K562 (cell line): ENCODE results near the gene STK32C. TPM values are rescaled to one million over a fixed set of nuclear protein-coding genes. Genes with fewer than 3 reads are reported as not detected.

Experiments used
- ATAC-seq: fragments of 200-7000 bp; cut with Tn5 transposase; 3 replicates; pipeline ENCODE4 v1.9.1; 2020; ENCODE audit warnings: moderate library complexity
- BruUV-seq: library from RNA; stranded (reverse); fragments of 400-500 nt; replicated peaks from 2 replicates; lab custom pipeline; 2021; lab: Mats Ljungman, UMichigan
- CTCF ChIA-PET: fragments of 300-600 bp; formaldehyde crosslinking; extraction: SDS; loops from one replicate; lab custom pipeline; 2021; ENCODE audit warnings: low intra/inter-chr PET ratio; lab: Yijun Ruan, JAX
- POLR2A ChIA-PET: fragments of 300-600, 350-650 bp; sonication (Branson Sonifier 250); formaldehyde crosslinking; extraction: SDS; loops from one replicate; lab custom pipeline; 2021; ENCODE audit warnings: antibody characterized with exemption, inconsistent platforms; lab: Yijun Ruan, JAX
- DNase-seq, 4 experiments: peaks; one replicate each; pipeline versions ENCODE4 v3.0.0 to v3.0.0-alpha.2; 2011 to 2018; ENCODE audit warnings: low spot score in 3 of 4, mixed read lengths in 3 of 4; ENCODE audit errors: extremely low read depth in 1 of 4
- FAIRE-seq: peaks from 2 replicates; lab custom pipeline; 2011; peaks lifted over from hg19 to GRCh38; lab: Jason Lieb, UNC
- H2AFZ ChIP-seq: 2 replicates; pipeline ENCODE4 v1.6.0; 2011; ENCODE audit warnings: low read depth, low read length, control low read depth, inconsistent platforms
- H3K27ac ChIP-seq: fragments of 200-600 bp; 3 replicates; pipeline ENCODE4 v1.8.0; 2011; ENCODE audit warnings: low read depth, mild to moderate bottlenecking, control low read depth, inconsistent platforms, low read length, moderate library complexity, mixed read lengths; ENCODE audit errors: extremely low read depth
- H3K27me3 ChIP-seq, 2 experiments: fragments of 300-600 bp in 1 of 2; 2 replicates in 1 of 2; 3 replicates in 1 of 2; pipeline versions ENCODE4 v1.6.0 to v1.8.0; 2011; ENCODE audit warnings: inconsistent platforms in 2 of 2, low read length in 2 of 2, mild to moderate bottlenecking in 1 of 2, mixed read lengths in 1 of 2, moderate library complexity in 1 of 2; ENCODE audit not compliant: control insufficient read depth in 2 of 2, insufficient read depth in 2 of 2
- H3K36me3 ChIP-seq: fragments of 300-600 bp; 3 replicates; pipeline ENCODE4 v1.8.0; 2011; ENCODE audit warnings: mild to moderate bottlenecking, low read length, inconsistent platforms; ENCODE audit not compliant: control insufficient read depth, insufficient read depth
- H3K4me1 ChIP-seq, 2 experiments: fragments of 200-600 bp in 1 of 2; replicated peaks in 1 of 2; 2 replicates in 1 of 2; 3 replicates in 1 of 2; pipeline versions ENCODE4 v1.5.1 to v1.8.0; 2011; ENCODE audit warnings: inconsistent platforms in 2 of 2, low read length in 2 of 2, mild to moderate bottlenecking in 1 of 2, mixed read lengths in 1 of 2, moderate library complexity in 1 of 2; ENCODE audit not compliant: control insufficient read depth in 2 of 2, insufficient read depth in 2 of 2
- H3K4me2 ChIP-seq: 2 replicates; pipeline ENCODE4 v1.6.1; 2011; ENCODE audit warnings: low read length, control low read depth, inconsistent platforms, mixed read lengths; ENCODE audit not compliant: insufficient read depth
- H3K4me3 ChIP-seq: fragments of 200-600 bp; sonication (generic), shearing (Covaris generic); 2 replicates; pipeline ENCODE4 v1.5.1; 2016; ENCODE audit warnings: control low read depth, inconsistent platforms
- H3K79me2 ChIP-seq: fragments of 200-600 bp; 3 replicates; pipeline ENCODE4 v1.8.0; 2011; ENCODE audit warnings: low read length, inconsistent platforms; ENCODE audit not compliant: control insufficient read depth, insufficient read depth
- H3K9ac ChIP-seq, 2 experiments: 2 replicates each; pipeline versions ENCODE4 v1.6.0 to v1.6.1; 2011; ENCODE audit warnings: low read depth in 2 of 2, low read length in 2 of 2, control low read depth in 1 of 2, inconsistent platforms in 1 of 2, mild to moderate bottlenecking in 1 of 2, mixed read lengths in 1 of 2; ENCODE audit not compliant: insufficient read depth in 1 of 2
- H3K9me1 ChIP-seq: one replicate; pipeline ENCODE4 v1.6.0; 2011; ENCODE audit warnings: inconsistent platforms, mild to moderate bottlenecking, low read length, moderate library complexity; ENCODE audit not compliant: control insufficient read depth, insufficient read depth
- H3K9me3 ChIP-seq: replicated peaks from 2 replicates; pipeline ENCODE4 v1.5.1; 2011; ENCODE audit warnings: low read depth, low read length, inconsistent platforms; ENCODE audit not compliant: control insufficient read depth, insufficient read depth
- H4K20me1 ChIP-seq: replicated peaks from 2 replicates; pipeline ENCODE4 v1.6.1; 2011; ENCODE audit warnings: low read length, inconsistent platforms, mixed read lengths; ENCODE audit not compliant: control insufficient read depth, insufficient read depth
- ATF1 ChIP-seq, 2 experiments: fragments of 450-650 bp in 1 of 2; IDR thresholded peaks; 2 replicates each; pipeline ENCODE4 v1.6.1; 2016; ENCODE audit warnings: missing compliant biosample characterization in 1 of 2, missing genetic modification characterization in 1 of 2
- NFATC3 ChIP-seq: fragments of 450-650 bp; IDR thresholded peaks from 2 replicates; pipeline ENCODE4 v1.6.1; 2017; ENCODE audit warnings: mild to moderate bottlenecking
- NUFIP1 ChIP-seq: fragments of 450-650 bp; IDR thresholded peaks from 2 replicates; pipeline ENCODE4 v1.6.1; 2018; ENCODE audit not compliant: partially characterized antibody
- POLR2A ChIP-seq: fragments of 450-650 bp; conservative IDR thresholded peaks from 2 replicates; pipeline ENCODE4 v1.6.1; 2016
- PTTG1 ChIP-seq: fragments of 450-650 bp; IDR thresholded peaks from 2 replicates; pipeline ENCODE4 v1.6.1; 2016; ENCODE audit warnings: low read depth, mild to moderate bottlenecking, missing genetic modification characterization, missing compliant biosample characterization
- RB1 ChIP-seq: fragments of 450-650 bp; IDR thresholded peaks from 2 replicates; pipeline ENCODE4 v1.6.1; 2017; ENCODE audit warnings: low read depth, mild to moderate bottlenecking
- SMARCB1 ChIP-seq: IDR thresholded peaks from 2 replicates; pipeline ENCODE4 v1.6.1; 2011; ENCODE audit warnings: improper control_type of control experiment, low read depth; ENCODE audit not compliant: insufficient read length
- ZNF134 ChIP-seq: fragments of 250-450 bp; sonication (Bioruptor Pico); conservative IDR thresholded peaks from 2 replicates; pipeline ENCODE4 v1.4.0; 2020
- ZNF217 ChIP-seq: sonication (generic); formaldehyde crosslinking; IDR thresholded peaks from 2 replicates; pipeline ENCODE4 v1.8.0; 2022; ENCODE audit warnings: mild to moderate bottlenecking, missing genetic modification reagents
- ZNF232 ChIP-seq: sonication (generic); formaldehyde crosslinking; IDR thresholded peaks from 2 replicates; pipeline ENCODE4 v1.8.0; 2022; ENCODE audit warnings: mild to moderate bottlenecking, missing genetic modification reagents
- WGBS: fragments of 100-300 bp; shearing (Covaris generic); methylation state at CpG from one replicate; pipeline ENCODE4 v1.1.6; 2016; ENCODE audit warnings: low coverage, mixed read lengths; ENCODE audit not compliant: insufficient coverage; ENCODE audit errors: missing lambda C conversion rate; 5-methylcytosine and 5-hydroxymethylcytosine counted together
- in situ Hi-C: fragments of 300-500 bp; cut with MboI; formaldehyde crosslinking; loops from 4 replicates; pipeline ENCODE4 v1.15.0; 2018; ENCODE audit warnings: inconsistent platforms, mixed read lengths
- intact Hi-C: fragments of 100-400 bp; cut with micrococcal nuclease; formaldehyde crosslinking; loops from 2 replicates; pipeline ENCODE4 v1.14.2; 2022
- polyA plus RNA-seq, 8 experiments: library from polyadenylated mRNA; depleted of rRNA in 4 of 8; stranded (reverse) in 5 of 8; unstranded in 3 of 8; fragments of >200 nt; fragmentation: Nextera tagmentation in 2 of 8; fragmentation: Illumina TruSeq in 1 of 8; extraction: Ambion mirVana in 2 of 8; extraction: Trizol in 1 of 8; gene quantifications; 2 replicates each; pipeline versions ENCODE4 v1.2.1 to v1.2.3, GENCODE V29; 2011 to 2014; ENCODE audit warnings: inconsistent platforms in 1 of 8, missing spikeins in 1 of 8
- total RNA-seq, 7 experiments: library from RNA; depleted of rRNA in 6 of 7; stranded (reverse); fragments of >200 nt in 6 of 7; fragmentation: Illumina TruSeq in 2 of 7; extraction: Trizol in 2 of 7; gene quantifications; 2 replicates each; pipeline versions ENCODE4 v1.2.1 to v1.2.3, GENCODE V29; 2011 to 2021; ENCODE audit warnings: low replicate concordance in 1 of 7
- TF ChIP-seq, protein P1 (sequence below), 2 experiments: IDR thresholded peaks; 2 replicates each; pipeline ENCODE4 v1.6.1; 2012; ENCODE audit warnings: improper control_type of control experiment in 2 of 2, low read depth in 2 of 2, low read length in 2 of 2, borderline replicate concordance in 1 of 2
- TF ChIP-seq, protein P2 (sequence below): fragments of 250-450 bp; sonication (Bioruptor Pico); IDR thresholded peaks from 2 replicates; pipeline ENCODE4 v1.9.0; 2021; ENCODE audit warnings: mild to moderate bottlenecking
- TF ChIP-seq, protein P3 (sequence below): sonication (generic); IDR thresholded peaks from 2 replicates; pipeline ENCODE4 v1.6.1; 2016

The STK32C gene
- total and polyA plus RNA-seq, 9 of the 15 experiments (the other 6 are each of a cell fraction or from before 2014, with no cell fraction given), result 1.5 to 20.9 (median 6.5) TPM

DNA sequence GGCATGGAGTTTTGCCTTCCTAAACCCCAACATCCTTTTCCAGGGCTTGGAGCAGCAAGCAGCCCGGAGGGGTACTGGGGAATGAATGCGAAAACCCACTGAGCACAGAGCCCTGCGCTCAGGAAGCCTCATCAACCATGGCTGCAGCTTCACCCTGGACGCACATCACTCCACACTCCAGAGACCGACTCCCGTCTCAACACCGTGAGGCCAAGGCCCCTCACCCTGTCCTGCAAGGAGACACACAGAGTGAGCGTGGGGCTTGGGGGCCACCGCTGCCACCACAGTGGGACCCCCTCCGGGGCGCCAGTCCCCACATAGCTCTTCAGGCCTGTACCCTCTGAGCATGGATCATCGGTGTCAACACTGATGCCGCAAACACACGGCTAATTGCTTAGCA is 79.1 kb downstream of the STK32C start:
- no TSS peak for BruUV-seq
- Histone ChIP-seq H3K36me3 (no peaks in the 10 kb centered on the region), H3K9me1 (no peaks in the 10 kb centered on the region), H2AFZ (no peak overlapping the region), H4K20me1 (no peaks in the 10 kb centered on the region; the same call in 1 of the 2 replicates), H3K4me1 (peaks cover 0 to 33% of the 10 kb centered on the region in 2 experiments; a peak in 2 of 5 replicates), H3K79me2 (no peaks in the 10 kb centered on the region), H3K9ac (no peak overlapping the region), H3K4me2 (no peak overlapping the region), H3K27me3 (peaks cover 0 to 53% of the 10 kb centered on the region in 2 experiments; a peak in 2 of 5 replicates), H3K27ac (no peak overlapping the region), H3K9me3 (no peaks in the 10 kb centered on the region), H3K4me3 (no peak overlapping the region)
- in situ Hi-C loops (loop anchor here (10.0 kb wide), 1 partner anchor 406 kb away; no protein-coding TSS in a partner anchor), intact Hi-C loops (no loop called here)
- ATAC-seq, result no peak
- ChIA-PET CTCF (no interaction called here), POLR2A (no interaction called here)
- no peak for DNase-seq
- no peak for FAIRE-seq
- WGBS, result 23% methylated on average over 6 of the region's 14 CpGs
- no peak for TF ChIP-seq RB1
- TF ChIP-seq ZNF217 (CRISPR knock-in tag), result no peak

DNA sequence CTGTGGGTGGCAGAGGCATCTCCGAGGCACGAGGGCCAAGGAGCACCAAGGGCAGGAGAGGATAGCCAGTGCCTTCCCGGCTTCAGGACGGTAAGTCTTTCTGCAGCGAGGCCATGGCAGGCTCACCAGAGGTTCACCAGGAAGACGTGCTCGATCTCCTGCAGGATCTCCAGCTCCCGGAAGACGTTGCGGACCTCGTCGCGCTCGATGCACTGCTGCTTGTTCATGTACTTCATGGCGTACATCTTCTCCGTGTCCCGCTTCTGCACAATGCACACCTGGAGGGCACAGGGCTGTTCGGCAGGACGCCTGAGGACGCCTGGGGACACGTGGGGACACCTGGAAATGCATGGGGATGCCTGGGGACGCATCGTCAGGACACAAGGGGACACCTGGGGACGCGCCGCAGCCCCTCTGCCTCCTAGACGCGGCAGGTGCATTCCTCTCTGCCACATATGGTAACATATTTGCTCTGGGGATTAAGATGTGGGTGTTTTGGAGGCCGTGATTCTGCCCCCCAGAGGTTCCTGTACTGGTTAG is 79.8 kb downstream of the STK32C start:
- H3K4me2 ChIP-seq, result no peak overlapping the region
- no peak for FAIRE-seq
- CTCF ChIA-PET, result no interaction called here
- no peak for ATAC-seq
- no peak overlapping the region for H3K4me3 ChIP-seq
- TF ChIP-seq ATF1 (CRISPR knock-in tag; IDR thresholded peaks at IDR 0.05) (no peak), ATF1 (tag; IDR thresholded peaks at IDR 0.05) (no peak), NUFIP1 (no peak), POLR2A (no peak), ZNF134 (CRISPR knock-in tag) (no peak), ZNF232 (CRISPR knock-in tag) (no peak), NFATC3 (no peak), SMARCB1 (no peak), PTTG1 (tag) (no peak)
- TF ChIP-seq, protein P1, sequence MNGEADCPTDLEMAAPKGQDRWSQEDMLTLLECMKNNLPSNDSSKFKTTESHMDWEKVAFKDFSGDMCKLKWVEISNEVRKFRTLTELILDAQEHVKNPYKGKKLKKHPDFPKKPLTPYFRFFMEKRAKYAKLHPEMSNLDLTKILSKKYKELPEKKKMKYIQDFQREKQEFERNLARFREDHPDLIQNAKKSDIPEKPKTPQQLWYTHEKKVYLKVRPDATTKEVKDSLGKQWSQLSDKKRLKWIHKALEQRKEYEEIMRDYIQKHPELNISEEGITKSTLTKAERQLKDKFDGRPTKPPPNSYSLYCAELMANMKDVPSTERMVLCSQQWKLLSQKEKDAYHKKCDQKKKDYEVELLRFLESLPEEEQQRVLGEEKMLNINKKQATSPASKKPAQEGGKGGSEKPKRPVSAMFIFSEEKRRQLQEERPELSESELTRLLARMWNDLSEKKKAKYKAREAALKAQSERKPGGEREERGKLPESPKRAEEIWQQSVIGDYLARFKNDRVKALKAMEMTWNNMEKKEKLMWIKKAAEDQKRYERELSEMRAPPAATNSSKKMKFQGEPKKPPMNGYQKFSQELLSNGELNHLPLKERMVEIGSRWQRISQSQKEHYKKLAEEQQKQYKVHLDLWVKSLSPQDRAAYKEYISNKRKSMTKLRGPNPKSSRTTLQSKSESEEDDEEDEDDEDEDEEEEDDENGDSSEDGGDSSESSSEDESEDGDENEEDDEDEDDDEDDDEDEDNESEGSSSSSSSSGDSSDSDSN (IDR thresholded peaks at IDR 0.05; ENCODE audit: borderline replicate concordance in 1 of 2, low read depth in 2 of 2, low read length in 2 of 2), result no peak
- TF ChIP-seq, protein P2, sequence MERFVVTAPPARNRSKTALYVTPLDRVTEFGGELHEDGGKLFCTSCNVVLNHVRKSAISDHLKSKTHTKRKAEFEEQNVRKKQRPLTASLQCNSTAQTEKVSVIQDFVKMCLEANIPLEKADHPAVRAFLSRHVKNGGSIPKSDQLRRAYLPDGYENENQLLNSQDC, result no peak
- TF ChIP-seq, protein P3, sequence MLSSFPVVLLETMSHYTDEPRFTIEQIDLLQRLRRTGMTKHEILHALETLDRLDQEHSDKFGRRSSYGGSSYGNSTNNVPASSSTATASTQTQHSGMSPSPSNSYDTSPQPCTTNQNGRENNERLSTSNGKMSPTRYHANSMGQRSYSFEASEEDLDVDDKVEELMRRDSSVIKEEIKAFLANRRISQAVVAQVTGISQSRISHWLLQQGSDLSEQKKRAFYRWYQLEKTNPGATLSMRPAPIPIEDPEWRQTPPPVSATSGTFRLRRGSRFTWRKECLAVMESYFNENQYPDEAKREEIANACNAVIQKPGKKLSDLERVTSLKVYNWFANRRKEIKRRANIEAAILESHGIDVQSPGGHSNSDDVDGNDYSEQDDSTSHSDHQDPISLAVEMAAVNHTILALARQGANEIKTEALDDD, result no peak
- TF ChIP-seq, all 486 proteins: peak for 0
- WGBS, result 10% methylated on average over 10 of the region's 29 CpGs
- no peaks in the 10 kb centered on the region for H3K9me3 ChIP-seq
- no peaks in the 10 kb centered on the region; the same call in 1 of the 2 replicates for H4K20me1 ChIP-seq
- H3K27me3 ChIP-seq, result peaks cover 0 to 46% of the 10 kb centered on the region in 2 experiments; a peak in 2 of 5 replicates
- H3K36me3 ChIP-seq, result no peaks in the 10 kb centered on the region
- in situ Hi-C loops, result loop anchor here (10.0 kb wide), 1 partner anchor 407 kb away; no protein-coding TSS in a partner anchor
- no peaks in the 10 kb centered on the region for H3K9me1 ChIP-seq
- no peak for DNase-seq
- no peak overlapping the region for H3K27ac ChIP-seq
- H3K4me1 ChIP-seq, result peaks cover 0 to 40% of the 10 kb centered on the region in 2 experiments; a peak in 2 of 5 replicates
- intact Hi-C loops, result no loop called here
- H3K9ac ChIP-seq, result no peak overlapping the region
- no peaks in the 10 kb centered on the region for H3K79me2 ChIP-seq
- BruUV-seq, result no TSS peak
- POLR2A ChIA-PET, result no interaction called here
- H2AFZ ChIP-seq, result no peak overlapping the region
